Measurements from ENCODE around the gene WRAP53. TPM values are rescaled to one million over a fixed set of nuclear protein-coding genes. Genes with fewer than 3 reads are reported as not detected.

The WRAP53 gene
- total RNA-seq, 1 donor from 2014 or later, result 41.1 TPM

DNA sequence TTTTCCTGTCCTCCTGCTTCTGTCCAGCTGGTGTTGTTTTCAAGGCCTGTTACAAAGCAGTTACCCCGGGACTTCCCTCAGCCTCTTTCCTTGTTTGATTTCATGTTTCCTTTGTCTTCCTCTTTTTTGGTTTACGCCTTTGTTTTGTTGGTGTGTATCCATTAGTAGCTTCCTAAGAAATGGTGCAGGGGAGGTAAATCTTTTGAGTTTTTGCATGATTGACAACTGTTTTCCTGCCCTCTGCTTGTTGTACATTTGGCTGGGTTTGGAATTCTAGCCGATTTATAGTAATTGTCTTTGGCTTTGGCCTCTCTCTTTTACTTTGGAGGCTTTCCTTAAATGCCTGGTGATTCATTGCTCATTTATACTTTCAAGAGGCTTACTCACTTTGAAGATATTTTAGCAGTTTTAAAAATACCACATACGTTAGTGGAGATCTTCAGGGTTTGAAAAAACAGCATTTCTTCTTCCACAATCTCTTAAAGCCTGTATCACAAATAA lies 62.1 kb downstream of the WRAP53 start:
- H3K27ac Mint-ChIP-seq (ENCODE audit: unreplicated experiment), result no peak overlapping the region
- no peaks in the 10 kb centered on the region for H3K36me3 Mint-ChIP-seq (ENCODE audit: low read depth)
- DNase-seq (ENCODE audit: low read depth, low spot score), result no peak
- peaks cover 12% of the 10 kb centered on the region for H3K27me3 Mint-ChIP-seq (ENCODE audit: low read depth)
- H3K4me1 Mint-ChIP-seq, result peaks cover 11% of the 10 kb centered on the region
- no peak overlapping the region for H3K4me3 Mint-ChIP-seq
- TF ChIP-seq, protein P1, sequence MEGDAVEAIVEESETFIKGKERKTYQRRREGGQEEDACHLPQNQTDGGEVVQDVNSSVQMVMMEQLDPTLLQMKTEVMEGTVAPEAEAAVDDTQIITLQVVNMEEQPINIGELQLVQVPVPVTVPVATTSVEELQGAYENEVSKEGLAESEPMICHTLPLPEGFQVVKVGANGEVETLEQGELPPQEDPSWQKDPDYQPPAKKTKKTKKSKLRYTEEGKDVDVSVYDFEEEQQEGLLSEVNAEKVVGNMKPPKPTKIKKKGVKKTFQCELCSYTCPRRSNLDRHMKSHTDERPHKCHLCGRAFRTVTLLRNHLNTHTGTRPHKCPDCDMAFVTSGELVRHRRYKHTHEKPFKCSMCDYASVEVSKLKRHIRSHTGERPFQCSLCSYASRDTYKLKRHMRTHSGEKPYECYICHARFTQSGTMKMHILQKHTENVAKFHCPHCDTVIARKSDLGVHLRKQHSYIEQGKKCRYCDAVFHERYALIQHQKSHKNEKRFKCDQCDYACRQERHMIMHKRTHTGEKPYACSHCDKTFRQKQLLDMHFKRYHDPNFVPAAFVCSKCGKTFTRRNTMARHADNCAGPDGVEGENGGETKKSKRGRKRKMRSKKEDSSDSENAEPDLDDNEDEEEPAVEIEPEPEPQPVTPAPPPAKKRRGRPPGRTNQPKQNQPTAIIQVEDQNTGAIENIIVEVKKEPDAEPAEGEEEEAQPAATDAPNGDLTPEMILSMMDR (conservative IDR thresholded peaks at IDR 0.05), result no peak
- peaks cover 6% of the 10 kb centered on the region for H3K9me3 Mint-ChIP-seq

Other genes with a start within 250 kb of the WRAP53 start
- gene FGF11, start 249.0 kb upstream of the WRAP53 start, total RNA-seq, result 6.0 and 6.5 TPM in 2 replicates
- 9.7 and 9.9 TPM in 2 replicates for gene CHRNB1, start 243.4 kb upstream of the WRAP53 start, total RNA-seq
- gene ZBTB4, start 208.8 kb upstream of the WRAP53 start, total RNA-seq, result 13.6 and 14.3 TPM in 2 replicates
- not detected in 2 replicates for gene SLC35G6, start 207.0 kb upstream of the WRAP53 start, total RNA-seq
- gene POLR2A, start 204.1 kb upstream of the WRAP53 start, total RNA-seq, result 181 and 183 TPM in 2 replicates
- 4.1 and 5.4 TPM in 2 replicates for gene TNFSF12, start 139.4 kb upstream of the WRAP53 start, total RNA-seq
- gene TNFSF13, start 129.7 kb upstream of the WRAP53 start, total RNA-seq, result 0.45 and 0.86 TPM in 2 replicates
- 83.7 and 85.7 TPM in 2 replicates for gene SENP3, start 126.6 kb upstream of the WRAP53 start, total RNA-seq
- 0.49 and 1.6 TPM in 2 replicates for gene CD68, start 108.8 kb upstream of the WRAP53 start, total RNA-seq
- 74.4 and 83.7 TPM in 2 replicates for gene MPDU1, start 104.6 kb upstream of the WRAP53 start, total RNA-seq
- gene SOX15, start 98.4 kb upstream of the WRAP53 start, total RNA-seq, result 0.65 and 0.84 TPM in 2 replicates
- 51.9 and 53.8 TPM in 2 replicates for gene FXR2, start 73.6 kb upstream of the WRAP53 start, total RNA-seq
- gene SAT2, start 60.7 kb upstream of the WRAP53 start, total RNA-seq, result 76.3 and 89.1 TPM in 2 replicates
- gene SHBG, start 58.3 kb upstream of the WRAP53 start, total RNA-seq, result 2.3 and 2.5 TPM in 2 replicates
- gene ATP1B2, start 37.6 kb upstream of the WRAP53 start, total RNA-seq, result 12.1 and 14.3 TPM in 2 replicates
- gene TP53, start 987 bp upstream of the WRAP53 start, total RNA-seq, result 135 and 150 TPM in 2 replicates
- 25.3 and 25.5 TPM in 2 replicates for gene EFNB3, start 16.7 kb downstream of the WRAP53 start, total RNA-seq
- gene DNAH2, start 29.3 kb downstream of the WRAP53 start, total RNA-seq, result 0.16 and 0.27 TPM in 2 replicates
- 64.8 and 70.2 TPM in 2 replicates for gene KDM6B, start 145.7 kb downstream of the WRAP53 start, total RNA-seq
- gene TMEM88, start 166.6 kb downstream of the WRAP53 start, total RNA-seq, result 6.7 and 8.4 TPM in 2 replicates
- gene NAA38, start 169.1 kb downstream of the WRAP53 start, total RNA-seq, result 83.4 and 87.2 TPM in 2 replicates
- 12.7 and 13.3 TPM in 2 replicates for gene CYB5D1, start 169.5 kb downstream of the WRAP53 start, total RNA-seq
- 53.3 and 59.7 TPM in 2 replicates for gene CHD3, start 200.3 kb downstream of the WRAP53 start, total RNA-seq
- 3.6 and 4.0 TPM in 2 replicates for gene RNF227, start 227.8 kb downstream of the WRAP53 start, total RNA-seq
- gene KCNAB3, start 241.4 kb downstream of the WRAP53 start, total RNA-seq, result 19.9 and 20.4 TPM in 2 replicates
- 129 and 145 TPM in 2 replicates for gene TRAPPC1, start 243.5 kb downstream of the WRAP53 start, total RNA-seq
- gene CNTROB, start 243.7 kb downstream of the WRAP53 start, total RNA-seq, result 55.5 and 58.3 TPM in 2 replicates